SK-N-SH (cell line): Measurements from ENCODE around the gene RHCE.

Experiments
- RAD21 ChIP-seq: IDR thresholded peaks from 2 replicates; pipeline ENCODE4 v1.6.1; 2012; ENCODE audit warnings: mild to moderate bottlenecking, low read length
- TAF1 ChIP-seq: IDR thresholded peaks from 2 replicates; pipeline ENCODE4 v1.6.1; 2012; ENCODE audit warnings: low read depth, mild to moderate bottlenecking, low read length, moderate library complexity, borderline replicate concordance
- TF ChIP-seq, protein P1 (sequence below): fragments of 200-600 bp; sonication (generic); IDR thresholded peaks from 2 replicates; pipeline ENCODE4 v1.6.1; 2017; ENCODE audit warnings: antibody characterized with exemption, mild to moderate bottlenecking, moderate library complexity

DNA sequence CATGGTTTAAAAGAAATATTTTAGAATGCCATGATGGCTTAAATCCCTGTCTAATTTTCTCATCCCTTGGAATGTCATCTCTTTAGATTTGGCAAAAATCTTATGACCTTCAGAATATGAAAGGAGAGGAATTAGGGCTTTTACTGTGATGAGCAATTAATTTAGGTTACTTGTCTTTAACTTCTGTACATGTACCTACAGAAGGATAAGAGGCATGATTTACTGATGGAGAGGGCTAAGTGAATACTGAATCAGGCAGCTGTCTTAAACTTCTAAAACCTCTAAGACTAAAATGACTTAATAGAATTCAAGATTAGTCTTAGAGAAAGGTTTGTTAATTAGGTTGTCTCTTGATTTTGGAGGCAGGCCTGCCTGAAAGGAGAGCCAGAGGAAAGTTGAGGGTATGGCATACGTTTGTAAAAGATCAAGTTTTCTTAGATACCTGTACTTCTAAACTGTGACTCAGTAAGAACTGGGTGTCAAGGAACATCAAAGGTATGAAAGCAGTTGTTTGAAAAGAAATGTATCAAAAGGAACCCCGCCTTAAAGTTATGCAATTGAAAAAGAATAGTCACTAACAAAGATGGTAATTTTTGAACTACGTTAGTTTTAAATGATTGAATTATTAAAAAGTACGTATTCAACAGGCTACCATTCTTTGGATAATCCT, 22.5 kb upstream of the RHCE start:
- TF ChIP-seq TAF1 (no peak), RAD21 (no peak)
- TF ChIP-seq, protein P1, sequence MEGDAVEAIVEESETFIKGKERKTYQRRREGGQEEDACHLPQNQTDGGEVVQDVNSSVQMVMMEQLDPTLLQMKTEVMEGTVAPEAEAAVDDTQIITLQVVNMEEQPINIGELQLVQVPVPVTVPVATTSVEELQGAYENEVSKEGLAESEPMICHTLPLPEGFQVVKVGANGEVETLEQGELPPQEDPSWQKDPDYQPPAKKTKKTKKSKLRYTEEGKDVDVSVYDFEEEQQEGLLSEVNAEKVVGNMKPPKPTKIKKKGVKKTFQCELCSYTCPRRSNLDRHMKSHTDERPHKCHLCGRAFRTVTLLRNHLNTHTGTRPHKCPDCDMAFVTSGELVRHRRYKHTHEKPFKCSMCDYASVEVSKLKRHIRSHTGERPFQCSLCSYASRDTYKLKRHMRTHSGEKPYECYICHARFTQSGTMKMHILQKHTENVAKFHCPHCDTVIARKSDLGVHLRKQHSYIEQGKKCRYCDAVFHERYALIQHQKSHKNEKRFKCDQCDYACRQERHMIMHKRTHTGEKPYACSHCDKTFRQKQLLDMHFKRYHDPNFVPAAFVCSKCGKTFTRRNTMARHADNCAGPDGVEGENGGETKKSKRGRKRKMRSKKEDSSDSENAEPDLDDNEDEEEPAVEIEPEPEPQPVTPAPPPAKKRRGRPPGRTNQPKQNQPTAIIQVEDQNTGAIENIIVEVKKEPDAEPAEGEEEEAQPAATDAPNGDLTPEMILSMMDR = no peak
